ENCODE results near the gene HSPA8.

The HSPA8 gene

DNA sequence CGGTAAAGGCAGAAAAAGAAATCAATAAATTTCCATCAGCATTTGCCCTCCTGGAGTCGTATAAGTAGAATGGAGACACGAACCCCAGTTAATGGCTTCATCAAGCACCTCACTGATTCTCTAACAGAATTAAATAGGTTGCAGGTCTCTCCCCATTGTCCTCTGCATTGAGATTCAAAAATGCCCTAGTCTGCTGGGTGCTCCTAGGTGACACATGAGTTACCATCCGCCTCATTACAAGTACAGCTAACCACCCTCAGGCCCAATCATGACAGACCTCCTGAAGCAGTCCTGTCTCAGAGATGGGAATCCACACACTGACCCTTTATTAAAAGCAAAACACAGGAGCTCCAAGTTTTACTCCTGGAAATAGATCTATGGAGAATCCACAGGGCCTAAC is 31.4 kb downstream of the HSPA8 start:
- Histone ChIP-seq H3K9ac (ENCODE audit: low read length) (no peak overlapping the region), H4K20me1 (ENCODE audit: insufficient read depth, low read length) (no peaks in the 10 kb centered on the region), H2AFZ (ENCODE audit: low read length) (no peak overlapping the region), H3K79me2 (ENCODE audit: low read length) (no peaks in the 10 kb centered on the region), H3K9me3 (replicated peaks; ENCODE audit: insufficient read depth, low read length) (no peaks in the 10 kb centered on the region), H3K36me3 (replicated peaks; ENCODE audit: insufficient read depth, low read length) (no peaks in the 10 kb centered on the region), H3K9me2 (replicated peaks; ENCODE audit: insufficient read depth, low read length) (no peaks in the 10 kb centered on the region), H3F3A (ENCODE audit: insufficient read depth, low read length) (no peaks in the 10 kb centered on the region), H3K27me3 (replicated peaks; ENCODE audit: insufficient read depth, low read length) (no peaks in the 10 kb centered on the region), H3K4me1 (ENCODE audit: low read length) (no peaks in the 10 kb centered on the region), H3K27ac (ENCODE audit: low read length) (no peak overlapping the region), H3K4me2 (ENCODE audit: low read depth, low read length) (no peak overlapping the region), H3K4me3 (ENCODE audit: low read length) (no peak overlapping the region)
- no peak for DNase-seq
- TF ChIP-seq EZH2 (optimal IDR thresholded peaks at IDR 0.05; ENCODE audit: low read depth, low read length), result no peak
- no peak for TF ChIP-seq EZH2phosphoT487 (IDR thresholded peaks at IDR 0.05; ENCODE audit: low read length)
- TF ChIP-seq, protein P1, sequence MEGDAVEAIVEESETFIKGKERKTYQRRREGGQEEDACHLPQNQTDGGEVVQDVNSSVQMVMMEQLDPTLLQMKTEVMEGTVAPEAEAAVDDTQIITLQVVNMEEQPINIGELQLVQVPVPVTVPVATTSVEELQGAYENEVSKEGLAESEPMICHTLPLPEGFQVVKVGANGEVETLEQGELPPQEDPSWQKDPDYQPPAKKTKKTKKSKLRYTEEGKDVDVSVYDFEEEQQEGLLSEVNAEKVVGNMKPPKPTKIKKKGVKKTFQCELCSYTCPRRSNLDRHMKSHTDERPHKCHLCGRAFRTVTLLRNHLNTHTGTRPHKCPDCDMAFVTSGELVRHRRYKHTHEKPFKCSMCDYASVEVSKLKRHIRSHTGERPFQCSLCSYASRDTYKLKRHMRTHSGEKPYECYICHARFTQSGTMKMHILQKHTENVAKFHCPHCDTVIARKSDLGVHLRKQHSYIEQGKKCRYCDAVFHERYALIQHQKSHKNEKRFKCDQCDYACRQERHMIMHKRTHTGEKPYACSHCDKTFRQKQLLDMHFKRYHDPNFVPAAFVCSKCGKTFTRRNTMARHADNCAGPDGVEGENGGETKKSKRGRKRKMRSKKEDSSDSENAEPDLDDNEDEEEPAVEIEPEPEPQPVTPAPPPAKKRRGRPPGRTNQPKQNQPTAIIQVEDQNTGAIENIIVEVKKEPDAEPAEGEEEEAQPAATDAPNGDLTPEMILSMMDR (IDR thresholded peaks at IDR 0.05; ENCODE audit: low read length), result no peak

DNA sequence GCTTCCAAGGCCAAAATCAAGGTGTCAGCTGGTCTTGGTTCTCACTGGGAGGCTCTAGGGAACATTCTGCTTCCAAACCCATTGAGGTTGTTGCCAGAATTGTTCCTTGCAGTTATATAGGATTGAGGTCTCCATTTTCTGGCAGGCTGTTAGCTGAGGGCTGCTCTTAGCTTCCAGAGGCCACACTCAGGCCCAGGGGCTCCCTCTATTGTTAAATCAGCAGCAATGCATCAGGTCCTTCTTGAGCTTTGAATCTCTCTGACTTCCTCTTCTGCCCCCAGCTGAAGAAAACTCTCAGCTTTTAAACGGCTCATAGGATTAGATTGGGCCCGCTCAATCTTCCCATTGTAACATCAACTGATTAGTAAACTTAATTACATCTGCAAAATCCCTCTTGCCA is 41.0 kb downstream of the HSPA8 start:
- TF ChIP-seq, protein P1 (IDR thresholded peaks at IDR 0.05; ENCODE audit: low read length), result peak; percentile 77
- TF ChIP-seq EZH2phosphoT487 (IDR thresholded peaks at IDR 0.05; ENCODE audit: low read length) (no peak), EZH2 (optimal IDR thresholded peaks at IDR 0.05; ENCODE audit: low read depth, low read length) (no peak)
- H3F3A ChIP-seq (ENCODE audit: insufficient read depth, low read length), result no peaks in the 10 kb centered on the region
- H3K27me3 ChIP-seq (replicated peaks; ENCODE audit: insufficient read depth, low read length), result no peaks in the 10 kb centered on the region
- H4K20me1 ChIP-seq (ENCODE audit: insufficient read depth, low read length), result no peaks in the 10 kb centered on the region
- no peaks in the 10 kb centered on the region for H3K4me1 ChIP-seq (ENCODE audit: low read length)
- H3K27ac ChIP-seq (ENCODE audit: low read length), result no peak overlapping the region
- H2AFZ ChIP-seq (ENCODE audit: low read length), result no peak overlapping the region
- H3K79me2 ChIP-seq (ENCODE audit: low read length), result no peaks in the 10 kb centered on the region
- peak; percentile 69 for DNase-seq
- H3K9me3 ChIP-seq (replicated peaks; ENCODE audit: insufficient read depth, low read length), result no peaks in the 10 kb centered on the region
- no peak overlapping the region for H3K4me3 ChIP-seq (ENCODE audit: low read length)
- H3K9me2 ChIP-seq (replicated peaks; ENCODE audit: insufficient read depth, low read length), result no peaks in the 10 kb centered on the region
- H3K9ac ChIP-seq (ENCODE audit: low read length), result no peak overlapping the region
- H3K4me2 ChIP-seq (ENCODE audit: low read depth, low read length), result no peak overlapping the region
- no peaks in the 10 kb centered on the region for H3K36me3 ChIP-seq (replicated peaks; ENCODE audit: insufficient read depth, low read length)

DNA sequence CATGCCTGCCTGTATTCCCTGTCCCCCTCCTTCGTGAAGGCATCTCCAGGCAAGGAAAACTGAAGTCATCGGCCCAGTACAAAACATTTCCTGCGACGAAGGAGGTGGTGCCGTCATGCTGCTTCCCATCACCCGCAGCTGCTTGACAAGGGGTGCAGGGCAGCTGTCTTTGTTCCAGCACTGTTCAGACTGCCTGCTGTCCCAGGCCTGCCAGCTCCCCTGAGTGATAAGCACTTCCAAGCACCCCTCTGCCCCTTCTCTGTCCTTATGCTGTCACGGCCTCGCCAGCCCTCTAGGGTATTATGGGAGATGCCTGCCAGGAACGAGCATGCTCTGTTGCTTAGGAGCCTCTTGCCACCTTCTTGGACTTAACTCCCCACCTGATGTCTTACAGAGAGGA is 43.2 kb downstream of the HSPA8 start:
- Histone ChIP-seq H3K4me1 (ENCODE audit: low read length) (no peaks in the 10 kb centered on the region), H3K9ac (ENCODE audit: low read length) (no peak overlapping the region), H2AFZ (ENCODE audit: low read length) (no peak overlapping the region), H3K27ac (ENCODE audit: low read length) (no peak overlapping the region), H3F3A (ENCODE audit: insufficient read depth, low read length) (no peaks in the 10 kb centered on the region), H3K36me3 (replicated peaks; ENCODE audit: insufficient read depth, low read length) (no peaks in the 10 kb centered on the region), H3K27me3 (replicated peaks; ENCODE audit: insufficient read depth, low read length) (no peaks in the 10 kb centered on the region), H3K9me2 (replicated peaks; ENCODE audit: insufficient read depth, low read length) (no peaks in the 10 kb centered on the region), H3K9me3 (replicated peaks; ENCODE audit: insufficient read depth, low read length) (no peaks in the 10 kb centered on the region), H3K79me2 (ENCODE audit: low read length) (no peaks in the 10 kb centered on the region), H4K20me1 (ENCODE audit: insufficient read depth, low read length) (no peaks in the 10 kb centered on the region), H3K4me3 (ENCODE audit: low read length) (no peak overlapping the region), H3K4me2 (ENCODE audit: low read depth, low read length) (no peak overlapping the region)
- DNase-seq, result no peak
- TF ChIP-seq, protein P1 (IDR thresholded peaks at IDR 0.05; ENCODE audit: low read length), result no peak
- no peak for TF ChIP-seq EZH2 (optimal IDR thresholded peaks at IDR 0.05; ENCODE audit: low read depth, low read length)
- TF ChIP-seq EZH2phosphoT487 (IDR thresholded peaks at IDR 0.05; ENCODE audit: low read length), result no peak

Measured in MM.1S (cell line).